ENCODE data around the gene ATP8B4.

ATP8B4 gene

DNA sequence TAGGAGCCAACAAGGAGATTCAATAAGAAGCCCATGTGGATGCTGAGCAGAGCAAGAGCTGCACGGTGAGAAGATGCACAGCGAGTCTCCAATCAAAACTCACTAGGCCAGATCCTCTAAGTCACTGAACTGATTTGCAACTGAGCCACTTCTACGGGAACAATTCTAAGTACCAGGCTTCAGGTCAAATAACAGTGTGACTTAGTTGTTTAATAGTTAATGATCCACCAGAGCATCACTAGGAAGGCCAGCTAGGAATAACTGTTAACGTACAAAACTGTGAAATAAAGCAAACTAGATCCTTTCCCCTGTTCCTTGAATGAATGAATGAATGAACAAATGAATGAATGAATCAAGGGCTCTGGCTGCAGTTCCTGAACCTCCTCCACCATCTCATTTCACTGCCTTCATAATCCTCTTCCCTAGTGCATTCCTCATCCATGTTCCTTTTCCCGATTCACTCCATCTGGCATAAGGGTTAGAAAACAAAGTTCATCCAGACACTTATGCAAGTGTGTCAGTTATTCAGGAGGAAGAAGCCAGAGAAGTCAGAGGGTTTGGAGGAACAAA lies 59.7 kb downstream of the ATP8B4 start:
- no peak for DNase-seq

DNA sequence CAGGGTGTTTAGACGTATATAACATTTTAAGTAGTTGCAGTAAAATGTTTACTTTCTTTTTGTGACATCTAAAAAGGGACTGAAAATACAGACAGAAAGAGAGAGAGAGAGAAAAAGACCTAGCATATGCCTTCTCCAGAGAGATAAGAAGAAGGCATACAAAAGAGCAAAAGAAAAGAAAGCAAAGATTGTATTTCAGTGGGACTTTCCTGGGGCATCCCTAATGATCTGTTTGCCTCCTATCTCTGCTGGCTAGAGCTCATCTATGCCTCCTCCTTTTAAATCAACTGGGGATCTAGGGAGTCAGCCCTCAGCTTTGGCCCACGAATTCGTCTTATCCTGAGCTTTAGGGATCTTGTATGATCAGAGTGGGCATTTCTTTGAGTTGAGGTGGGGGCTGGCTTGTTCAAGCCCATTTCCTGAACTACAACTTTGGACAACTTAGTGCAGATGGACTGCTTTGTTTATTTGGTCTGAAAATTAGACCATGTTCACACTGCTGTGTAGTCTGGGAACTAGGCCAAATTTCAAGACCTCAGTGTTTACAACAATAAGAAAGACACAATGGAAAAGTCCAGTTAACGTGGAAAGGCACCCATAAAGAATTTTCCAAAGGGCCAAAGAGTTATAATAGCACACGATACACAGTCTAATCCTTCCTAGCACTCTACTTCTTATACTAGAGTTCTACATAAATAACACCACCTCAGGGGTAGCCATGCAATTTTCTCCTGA lies 61.0 kb downstream of the ATP8B4 start:
- no peak for DNase-seq

DNA sequence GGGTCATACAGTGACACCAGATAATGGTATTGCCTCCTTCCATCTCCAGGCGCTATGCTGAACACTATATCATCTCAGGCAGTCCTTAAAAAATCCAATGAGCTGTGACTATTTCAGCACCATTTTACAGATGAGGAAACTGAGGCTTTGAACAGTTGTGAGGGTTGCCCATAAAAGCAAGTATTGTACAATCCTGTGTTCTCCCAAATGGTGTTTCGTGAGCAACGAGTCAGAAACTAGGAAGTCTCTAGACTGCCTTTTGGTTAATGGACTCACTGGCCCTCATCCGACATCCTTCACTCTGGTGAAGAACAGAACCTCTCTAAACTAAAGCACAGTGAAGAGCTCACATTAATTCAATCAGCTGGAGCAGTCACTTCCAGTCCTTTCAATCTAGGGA lies 61.8 kb downstream of the ATP8B4 start:
- no peak for DNase-seq

DNA sequence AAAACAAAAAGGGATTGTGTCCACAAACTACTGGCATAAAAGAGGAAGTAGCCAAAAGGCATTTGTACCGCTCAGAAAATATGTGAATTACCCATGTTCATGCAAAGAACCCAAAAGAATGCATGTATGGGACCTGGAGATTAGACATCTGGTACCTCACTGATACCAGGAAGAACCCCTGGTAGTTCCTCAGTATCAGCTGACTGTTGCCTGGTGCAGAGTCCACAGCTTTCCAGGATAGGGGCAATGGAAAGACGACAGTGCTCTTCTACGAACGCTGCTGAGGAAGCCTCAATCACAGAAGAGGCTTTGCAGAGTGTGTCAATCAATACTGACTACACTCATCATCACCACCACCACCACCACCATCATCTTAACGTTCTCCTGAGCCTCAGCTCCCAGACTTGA lies 63.3 kb downstream of the ATP8B4 start:
- no peak for DNase-seq

DNA sequence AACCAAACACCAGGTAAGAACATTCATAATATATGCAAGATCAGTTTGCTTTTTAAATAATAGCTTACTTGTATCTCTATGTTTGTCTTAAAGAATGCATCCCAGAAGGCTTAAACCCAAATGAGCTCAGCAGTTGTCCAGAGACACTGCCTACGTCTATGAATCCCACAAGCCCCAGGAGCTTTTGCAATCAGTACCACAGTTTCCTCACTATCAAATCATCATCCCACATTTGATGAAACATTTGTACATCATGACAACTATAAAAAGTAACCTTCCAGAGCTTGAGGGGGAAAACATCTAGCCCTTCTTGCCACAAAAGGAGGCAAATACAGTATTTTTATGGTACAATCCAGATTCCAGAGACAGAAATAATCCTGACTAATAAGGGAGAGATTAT lies 63.7 kb downstream of the ATP8B4 start:
- DNase-seq, result no peak

DNA sequence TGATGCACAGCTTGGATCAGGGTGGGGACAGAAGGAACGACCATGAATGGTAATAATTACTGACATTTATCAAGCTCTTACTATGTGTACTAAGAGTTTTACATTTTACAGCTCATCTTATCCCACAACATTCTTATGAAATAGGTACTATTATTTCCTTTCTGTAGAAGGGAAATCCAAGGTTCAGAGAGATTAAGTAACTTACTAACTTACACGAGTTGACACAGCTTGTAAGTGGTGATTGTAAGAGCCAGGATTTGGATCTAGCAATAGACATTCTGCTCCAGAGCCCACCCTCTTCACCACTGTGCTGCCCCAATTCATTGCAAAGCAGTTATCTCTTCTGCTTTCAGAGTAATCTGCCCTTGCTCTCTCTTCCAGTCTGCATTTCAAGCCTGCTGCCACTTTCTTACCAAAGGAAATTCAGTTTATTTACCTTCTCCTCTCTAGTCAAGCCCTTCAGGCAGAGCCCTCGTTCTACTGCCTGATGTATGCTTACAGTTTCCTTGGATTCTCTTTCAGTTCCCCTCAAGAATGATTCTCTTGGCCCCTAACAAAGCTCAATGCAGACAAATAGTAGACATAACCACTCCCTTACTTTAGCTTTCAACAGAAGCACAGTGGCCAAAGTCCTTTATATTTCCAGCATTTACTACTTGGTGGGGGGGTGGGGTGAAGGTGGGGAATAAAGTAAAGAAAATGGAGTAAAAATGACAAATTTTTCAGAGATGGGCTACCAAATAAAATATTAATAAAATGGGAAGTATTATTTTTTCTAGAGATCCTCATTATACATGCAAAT lies 65.8 kb downstream of the ATP8B4 start:
- no peak for DNase-seq

- no peak for DNase-seq
These were observed 67.1 kb downstream of the ATP8B4 start for GRCh38 chr15:50051811-50052419.

- DNase-seq, result no peak
These were observed 67.9 kb downstream of the ATP8B4 start for GRCh38 chr15:50050986-50051743.

DNA sequence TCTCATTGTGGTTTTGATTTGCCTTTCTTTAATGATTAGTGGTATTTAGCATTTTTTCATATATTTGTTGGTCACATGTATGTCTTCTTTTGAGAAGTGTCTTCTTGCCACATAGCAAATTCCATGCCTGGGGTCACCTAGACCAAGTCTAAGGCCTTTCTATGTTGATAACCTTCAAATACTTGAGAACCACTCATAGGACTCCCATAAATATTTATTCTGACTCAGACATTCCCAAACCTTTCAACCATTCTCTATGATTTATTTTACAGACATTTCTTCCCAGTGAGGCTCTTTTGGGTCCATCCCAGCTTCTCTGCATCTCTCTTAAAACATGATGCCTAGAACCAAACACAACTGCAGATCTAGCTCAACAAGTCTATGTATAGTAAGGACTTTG lies 69.2 kb downstream of the ATP8B4 start:
- no peak for DNase-seq

DNA sequence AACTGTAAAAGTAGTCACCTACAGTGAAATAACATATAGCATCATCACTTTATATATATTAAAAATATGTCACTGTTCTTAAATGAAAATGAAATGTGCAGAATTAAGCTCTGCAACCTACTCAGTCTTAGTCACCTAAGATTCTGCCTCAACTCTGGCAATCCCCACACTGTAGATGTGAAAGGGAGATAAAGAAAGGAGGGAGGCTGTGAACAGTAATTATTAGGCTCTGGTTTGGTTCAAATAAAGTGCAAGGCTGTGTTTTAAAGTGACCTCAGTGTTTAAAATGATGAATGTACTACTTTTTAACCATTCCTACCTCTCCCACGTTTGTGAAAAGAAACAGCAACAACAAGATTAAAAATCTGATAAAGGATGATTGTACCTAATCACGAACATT lies 72.2 kb downstream of the ATP8B4 start:
- no peak for DNase-seq

- no peak for DNase-seq
These were observed 72.9 kb downstream of the ATP8B4 start for GRCh38 chr15:50046159-50046558.

DNA sequence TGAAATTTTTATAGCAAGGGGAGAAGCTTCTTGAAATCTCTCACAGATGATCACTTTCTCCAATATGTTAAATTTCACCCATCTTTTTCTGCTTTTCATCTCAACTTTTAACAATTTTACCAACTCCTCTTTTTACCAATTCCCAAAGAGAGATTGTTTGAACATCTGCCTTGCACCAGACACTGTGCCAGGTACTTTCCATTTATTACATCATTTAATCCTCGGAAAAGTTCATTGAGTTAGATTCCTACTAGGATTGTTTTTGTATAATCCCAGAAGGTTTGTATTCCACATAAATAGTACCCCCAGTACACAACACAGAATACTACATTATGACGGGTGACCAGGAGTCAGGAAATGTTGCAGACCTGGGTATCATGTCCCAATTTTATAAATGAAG lies 74.1 kb downstream of the ATP8B4 start:
- DNase-seq, result no peak

DNA sequence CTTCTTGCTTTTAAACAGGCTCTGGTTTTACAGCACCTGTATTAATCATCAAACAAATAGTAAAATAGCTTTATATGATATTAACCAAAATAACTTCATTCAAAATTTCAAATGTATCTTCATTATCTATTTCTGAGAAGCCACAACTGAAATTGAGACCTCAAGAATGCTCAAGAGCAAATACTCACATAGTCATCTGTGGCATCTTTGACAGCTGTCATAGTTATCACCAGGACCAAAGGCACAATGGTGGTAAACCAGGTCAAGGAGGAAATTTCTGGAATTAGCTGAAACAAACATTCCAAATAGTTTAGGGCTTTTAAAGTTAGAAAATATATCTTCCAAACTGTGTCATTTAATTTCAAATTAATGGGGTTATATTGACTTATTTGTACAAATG lies 74.6 kb downstream of the ATP8B4 start:
- no peak for DNase-seq

- no peak for DNase-seq
These were observed 76.3 kb downstream of the ATP8B4 start for GRCh38 chr15:50042775-50043174.

GRCh38 chr15:50030456-50030855 lies 88.6 kb downstream of the ATP8B4 start:
- DNase-seq, result no peak

- DNase-seq, result no peak
These were observed 90.7 kb downstream of the ATP8B4 start for GRCh38 chr15:50028326-50028725.

DNA sequence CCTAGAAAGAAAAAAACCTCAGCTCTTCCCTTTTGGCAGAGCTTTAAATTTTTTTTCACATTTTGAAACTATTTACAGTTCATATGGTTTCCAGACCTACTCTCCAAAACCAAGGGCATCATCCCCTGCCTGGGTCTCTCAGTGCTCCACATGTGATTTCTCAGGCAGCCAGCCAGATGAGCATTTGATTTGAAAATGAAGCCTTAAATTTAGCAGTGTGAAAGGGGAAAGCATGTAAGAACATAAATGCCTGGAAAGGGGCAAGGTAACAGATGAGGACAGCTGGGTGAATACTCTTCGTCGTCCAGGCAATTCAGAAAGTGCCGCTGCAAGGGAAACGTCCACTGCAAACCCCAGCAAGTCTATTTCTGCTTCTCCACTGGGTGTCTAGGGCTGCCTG lies 94.8 kb downstream of the ATP8B4 start:
- DNase-seq, result no peak

GRCh38 chr15:50018491-50018890 lies 100.5 kb downstream of the ATP8B4 start:
- no peak for DNase-seq

DNA sequence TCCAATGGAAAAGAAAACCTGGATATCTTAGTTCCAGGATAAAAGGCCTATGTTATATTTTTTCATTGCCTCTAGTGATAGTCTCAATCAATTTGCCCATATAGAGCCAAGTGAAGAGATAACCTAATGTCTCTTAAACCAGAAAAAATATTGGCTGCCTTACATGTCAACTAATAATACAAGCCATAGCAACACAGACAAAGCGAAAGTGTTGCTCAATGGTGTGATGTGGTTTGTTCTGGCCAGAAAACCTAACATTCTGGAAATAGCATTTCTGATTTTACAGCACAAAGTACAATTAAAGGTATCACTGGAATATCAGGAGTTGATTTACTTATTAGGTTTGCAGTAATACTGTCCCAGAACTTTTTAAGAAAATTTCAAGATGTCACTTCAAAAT lies 101.5 kb downstream of the ATP8B4 start:
- DNase-seq, result no peak

DNA sequence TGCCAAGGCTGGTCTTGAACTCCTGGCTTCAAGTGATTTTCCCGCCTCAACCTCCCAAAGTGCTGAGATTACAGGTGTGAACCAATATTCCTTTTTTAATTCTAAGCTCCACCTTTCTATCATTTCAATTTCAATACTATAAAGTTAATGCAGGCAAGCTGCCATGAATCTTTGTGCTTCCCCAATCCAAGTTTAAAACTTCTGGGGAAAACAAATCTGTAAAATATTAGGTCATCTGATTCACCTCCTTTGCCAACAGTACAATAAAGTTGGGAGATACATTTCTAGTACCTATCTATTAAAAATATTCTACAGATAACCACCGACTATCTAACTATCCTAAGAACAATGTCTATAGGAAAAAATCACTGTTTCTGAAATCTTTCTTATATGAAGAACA lies 102.1 kb downstream of the ATP8B4 start:
- no peak for DNase-seq

- DNase-seq, result no peak
These were observed 106.2 kb downstream of the ATP8B4 start for GRCh38 chr15:50012790-50013189.

DNA sequence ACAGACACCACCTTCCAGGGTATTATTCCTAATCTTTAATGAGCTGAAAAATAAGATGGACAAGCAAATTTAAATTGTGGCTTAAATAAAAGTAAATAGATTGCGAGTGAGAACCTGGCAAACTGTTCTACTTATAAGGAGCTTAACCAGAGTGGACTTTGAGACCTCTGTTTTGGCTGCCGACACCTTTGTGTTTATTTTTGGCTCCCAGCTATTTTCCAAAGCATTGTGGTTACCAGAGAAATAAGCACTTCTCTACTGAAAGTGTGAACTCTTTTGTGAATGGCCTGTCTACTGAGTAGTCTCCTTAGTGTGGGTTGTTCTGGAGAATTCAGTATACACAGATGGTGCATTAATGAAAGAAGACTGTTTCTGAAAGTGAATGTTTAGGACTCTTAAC lies 109.4 kb downstream of the ATP8B4 start:
- DNase-seq, result no peak

DNA sequence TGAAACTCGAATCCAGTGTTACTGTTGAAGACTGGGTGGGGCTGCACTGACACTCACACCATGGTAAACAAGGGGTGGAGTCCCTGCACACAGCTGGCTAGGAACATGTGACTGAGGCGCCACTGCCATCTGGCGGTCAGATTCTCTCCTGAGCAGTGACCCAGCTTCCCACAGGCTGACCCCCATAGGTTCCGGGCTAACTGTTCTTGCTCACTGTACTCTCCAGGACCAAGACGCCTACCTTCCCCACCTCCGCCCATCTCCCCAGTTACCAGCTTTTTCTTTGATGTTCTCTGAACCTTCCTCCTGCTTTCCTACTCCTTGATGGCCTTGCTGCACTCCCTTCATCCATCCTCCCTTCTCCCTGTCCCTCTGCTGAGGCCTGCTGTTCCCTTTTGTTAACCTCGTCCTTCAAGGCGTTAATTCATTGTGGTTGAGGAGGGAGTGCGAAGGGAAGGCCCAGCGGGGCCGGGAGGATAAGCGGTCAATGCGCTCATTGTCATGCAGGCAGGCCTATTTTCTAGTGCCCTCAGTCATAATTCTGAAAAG lies 115.2 kb downstream of the ATP8B4 start:
- DNase-seq, result no peak
